ENCODE results near the gene ALLC. TPM values are rescaled to one million over a fixed set of nuclear protein-coding genes. Genes with fewer than 3 reads are reported as not detected.

The ALLC gene
- total and polyA plus RNA-seq, 7 donors = not detected

DNA sequence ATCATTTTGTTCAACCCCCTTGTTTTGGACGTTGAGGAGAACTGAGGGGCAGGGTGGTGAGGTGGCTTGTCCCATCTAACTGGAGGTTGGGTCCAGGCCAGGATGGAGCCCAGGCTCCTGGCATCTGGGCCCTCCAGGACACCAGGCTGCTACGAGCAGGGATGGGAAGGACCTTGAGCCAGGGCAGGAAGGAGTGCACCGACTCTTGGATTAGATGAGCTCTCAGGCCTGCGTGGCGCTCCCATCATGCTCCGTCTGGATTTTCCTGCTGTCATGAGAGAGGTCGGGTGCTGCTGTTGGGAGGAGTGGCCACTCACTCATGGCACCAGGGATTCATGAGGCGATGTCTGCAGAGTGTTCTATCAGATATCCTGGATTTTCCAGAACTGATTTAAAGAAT, 18.3 kb upstream of the ALLC start:
- intact Hi-C loops (cut with DNase I) = no loop called here
- ATAC-seq = no peak
- no peaks in the 10 kb centered on the region for H3K27me3 ChIP-seq (ENCODE audit: insufficient read depth in 3 of 3, low read length in 2 of 3)
- no peak overlapping the region for H3K4me3 ChIP-seq
- no peak for DNase-seq
- no peaks in the 10 kb centered on the region for H3K4me1 ChIP-seq
- WGBS, 3 donors = 72 to 78% (median 73%) methylated on average over 8 of the region's 8 CpGs
- TF ChIP-seq, protein P1, sequence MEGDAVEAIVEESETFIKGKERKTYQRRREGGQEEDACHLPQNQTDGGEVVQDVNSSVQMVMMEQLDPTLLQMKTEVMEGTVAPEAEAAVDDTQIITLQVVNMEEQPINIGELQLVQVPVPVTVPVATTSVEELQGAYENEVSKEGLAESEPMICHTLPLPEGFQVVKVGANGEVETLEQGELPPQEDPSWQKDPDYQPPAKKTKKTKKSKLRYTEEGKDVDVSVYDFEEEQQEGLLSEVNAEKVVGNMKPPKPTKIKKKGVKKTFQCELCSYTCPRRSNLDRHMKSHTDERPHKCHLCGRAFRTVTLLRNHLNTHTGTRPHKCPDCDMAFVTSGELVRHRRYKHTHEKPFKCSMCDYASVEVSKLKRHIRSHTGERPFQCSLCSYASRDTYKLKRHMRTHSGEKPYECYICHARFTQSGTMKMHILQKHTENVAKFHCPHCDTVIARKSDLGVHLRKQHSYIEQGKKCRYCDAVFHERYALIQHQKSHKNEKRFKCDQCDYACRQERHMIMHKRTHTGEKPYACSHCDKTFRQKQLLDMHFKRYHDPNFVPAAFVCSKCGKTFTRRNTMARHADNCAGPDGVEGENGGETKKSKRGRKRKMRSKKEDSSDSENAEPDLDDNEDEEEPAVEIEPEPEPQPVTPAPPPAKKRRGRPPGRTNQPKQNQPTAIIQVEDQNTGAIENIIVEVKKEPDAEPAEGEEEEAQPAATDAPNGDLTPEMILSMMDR (IDR thresholded peaks at IDR 0.05) = no peak
- no peak overlapping the region for H3K27ac ChIP-seq
- H3K36me3 ChIP-seq (ENCODE audit: insufficient read depth in 1 of 2, low read depth in 1 of 2) = no peaks in the 10 kb centered on the region
- H3K9me3 ChIP-seq = no peaks in the 10 kb centered on the region

DNA sequence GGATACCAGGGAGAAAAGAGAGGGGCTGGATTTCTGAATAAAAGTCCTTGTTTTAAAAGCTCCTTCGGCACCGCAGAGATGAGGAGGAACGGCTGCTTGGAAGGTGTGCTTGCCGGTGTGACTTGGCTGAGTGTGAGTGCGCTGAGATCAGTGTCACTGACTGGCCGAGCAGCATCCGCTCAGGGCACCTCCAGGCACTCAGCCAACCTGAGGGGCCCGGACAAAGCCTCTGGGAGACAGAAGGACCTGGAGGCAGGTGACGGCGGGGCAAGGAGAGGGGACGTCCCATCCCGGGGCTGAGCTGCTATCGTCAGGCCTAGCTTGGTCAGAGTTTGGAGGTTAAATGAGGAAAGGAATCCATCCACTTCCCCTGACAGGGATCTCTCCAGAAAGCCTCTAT, 16.8 kb upstream of the ALLC start:
- H3K4me3 ChIP-seq = no peak overlapping the region
- no peaks in the 10 kb centered on the region for H3K27me3 ChIP-seq (ENCODE audit: insufficient read depth in 3 of 3, low read length in 2 of 3)
- no peaks in the 10 kb centered on the region for H3K36me3 ChIP-seq (ENCODE audit: insufficient read depth in 1 of 2, low read depth in 1 of 2)
- H3K9me3 ChIP-seq = no peaks in the 10 kb centered on the region
- no peak overlapping the region for H3K27ac ChIP-seq
- H3K4me1 ChIP-seq = no peaks in the 10 kb centered on the region
- peak in 1 of 2 donors; percentile 42 for DNase-seq
- WGBS, 3 donors = 85 to 89% (median 87%) methylated on average over 13 of the region's 13 CpGs
- intact Hi-C loops (cut with DNase I) = no loop called here
- no peak for ATAC-seq
- TF ChIP-seq, protein P1 (IDR thresholded peaks at IDR 0.05) = no peak

DNA sequence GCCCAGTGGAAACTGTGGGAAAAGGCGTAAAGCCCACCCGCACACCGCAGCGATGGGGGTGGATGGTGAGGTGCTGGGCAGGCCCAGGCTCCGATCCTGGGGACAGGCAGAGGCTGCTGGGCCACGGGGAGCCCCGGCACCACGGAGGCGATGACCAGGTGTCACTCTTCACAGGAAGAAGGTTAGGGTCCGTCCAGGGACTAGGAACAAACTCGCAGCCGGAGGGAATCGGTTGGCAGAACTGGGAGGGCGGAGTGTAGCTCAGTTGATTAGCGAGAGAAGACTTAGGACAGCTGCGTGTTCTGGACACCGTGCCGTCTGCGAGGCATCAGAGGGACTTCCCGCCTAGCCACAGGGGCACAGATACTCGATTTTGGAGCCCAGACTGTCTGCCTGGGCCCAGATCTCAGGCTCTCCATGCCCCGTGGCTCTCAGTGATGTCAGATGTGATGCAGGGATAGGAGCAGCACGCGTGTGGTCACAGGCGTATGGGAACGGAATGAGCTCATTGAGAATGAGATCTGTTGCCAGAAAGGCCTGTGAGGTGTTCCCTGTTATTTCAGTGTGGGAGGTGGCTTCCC, 16.1 kb upstream of the ALLC start:
- no peaks in the 10 kb centered on the region for H3K9me3 ChIP-seq
- TF ChIP-seq, protein P1 (IDR thresholded peaks at IDR 0.05) = no peak
- 50 to 55% (median 53%) methylated on average over 26 of the region's 26 CpGs for WGBS, 3 donors
- no peak overlapping the region for H3K27ac ChIP-seq
- no peak overlapping the region for H3K4me3 ChIP-seq
- H3K36me3 ChIP-seq (ENCODE audit: insufficient read depth in 1 of 2, low read depth in 1 of 2) = no peaks in the 10 kb centered on the region
- H3K27me3 ChIP-seq (ENCODE audit: insufficient read depth in 3 of 3, low read length in 2 of 3) = no peaks in the 10 kb centered on the region
- intact Hi-C loops (cut with DNase I) = no loop called here
- H3K4me1 ChIP-seq = no peaks in the 10 kb centered on the region
- DNase-seq (no peak), ATAC-seq (no peak)

DNA sequence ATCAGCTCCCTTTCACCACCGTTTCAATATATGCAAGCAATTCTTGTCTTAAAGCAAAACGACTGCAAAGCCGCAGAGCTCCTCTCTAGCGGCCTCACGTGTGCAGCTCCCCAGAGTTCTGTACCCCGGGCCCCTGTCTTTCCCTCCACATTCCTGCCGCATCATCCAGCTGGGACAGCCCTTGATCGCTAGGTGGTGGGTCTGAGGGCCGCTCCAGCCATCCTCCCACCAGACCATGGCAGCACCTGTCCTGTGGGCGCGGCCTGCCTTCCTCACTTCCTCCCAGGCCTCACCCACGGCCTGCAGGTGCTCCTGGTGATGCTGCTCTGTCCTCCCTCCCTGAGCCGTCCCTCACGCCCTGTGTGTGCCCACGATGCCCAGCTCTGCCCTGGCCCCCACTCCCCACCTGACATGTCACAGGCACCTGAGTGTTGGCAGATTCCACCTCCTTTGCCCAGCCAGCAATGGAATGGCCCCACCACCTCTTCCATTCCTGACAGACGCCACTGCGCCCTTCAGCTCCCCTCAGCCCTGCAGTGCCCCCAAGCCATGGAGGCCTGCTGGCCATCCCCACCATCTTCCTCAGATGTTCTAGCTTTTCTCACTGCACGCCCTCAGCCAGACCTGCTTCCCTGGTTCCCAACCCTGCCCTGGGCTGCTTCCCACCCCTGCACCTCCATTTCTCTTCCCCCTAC, 15.3 kb upstream of the ALLC start:
- intact Hi-C loops (cut with DNase I) = no loop called here
- Histone ChIP-seq H3K4me3 (no peak overlapping the region), H3K36me3 (ENCODE audit: insufficient read depth in 1 of 2, low read depth in 1 of 2) (no peaks in the 10 kb centered on the region), H3K27me3 (ENCODE audit: insufficient read depth in 3 of 3, low read length in 2 of 3) (no peaks in the 10 kb centered on the region), H3K27ac (no peak overlapping the region), H3K4me1 (no peaks in the 10 kb centered on the region), H3K9me3 (no peaks in the 10 kb centered on the region)
- peak in 1 of 2 donors; percentile 26 for DNase-seq
- no peak for ATAC-seq
- WGBS, 3 donors = 80 to 82% (median 80%) methylated on average over 18 of the region's 18 CpGs
- TF ChIP-seq, protein P1 (IDR thresholded peaks at IDR 0.05) = no peak

Measured in psoas muscle (tissue), 8 donors.